GM18873 (cell line): ENCODE results near the gene ATXN7.

Source experiments
- ATAC-seq: cut with Tn5 transposase; IDR thresholded peaks from one replicate; pipeline ENCODE4 v1.9.1; 2021; ENCODE audit warnings: mild to moderate bottlenecking, moderate library complexity, moderate number of reproducible peaks; ENCODE audit not compliant: unreplicated experiment, low FRiP score

ATXN7 gene

DNA sequence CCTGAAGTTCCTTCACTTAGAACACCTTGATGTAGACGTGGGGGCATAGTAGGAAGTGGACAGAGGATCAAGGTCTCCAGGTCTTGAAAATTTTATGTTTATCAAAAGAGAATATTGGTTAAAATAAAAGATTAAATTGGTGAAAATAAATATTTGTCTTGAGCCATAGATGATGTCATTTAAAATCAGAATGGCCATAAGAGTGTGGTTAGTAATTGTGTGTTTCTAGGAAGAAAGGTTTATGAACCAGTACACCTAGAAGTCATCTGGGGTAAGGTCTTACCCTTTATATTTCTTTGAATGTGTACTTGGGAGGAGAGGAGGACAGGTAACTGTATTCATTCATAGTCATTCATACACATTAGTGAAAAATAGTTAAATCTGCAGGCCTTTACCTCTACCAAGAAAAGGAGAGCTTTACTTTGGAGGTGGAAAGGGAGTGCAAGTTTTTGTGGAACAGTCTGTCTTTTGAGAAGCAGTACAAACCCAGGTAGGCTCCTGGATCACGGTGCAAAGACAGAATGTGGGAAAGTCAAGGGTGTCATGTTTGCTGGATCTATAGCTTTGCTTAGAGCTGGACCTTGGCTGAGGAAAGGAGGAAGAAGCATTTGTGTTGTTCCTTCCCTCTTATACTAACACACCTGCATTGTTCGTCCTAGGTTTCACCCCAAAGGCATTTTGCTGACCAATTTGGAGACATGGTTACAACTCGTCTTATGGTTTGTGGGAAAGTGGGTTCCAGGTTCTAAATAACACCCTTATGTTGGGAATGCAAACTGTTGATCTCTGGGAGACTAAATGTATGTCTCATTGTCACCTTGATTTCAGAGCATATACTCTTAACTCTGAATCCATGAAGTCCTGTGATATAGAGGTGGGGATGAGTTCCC, 42.3 kb downstream of the ATXN7 start:
- ATAC-seq = no peak

DNA sequence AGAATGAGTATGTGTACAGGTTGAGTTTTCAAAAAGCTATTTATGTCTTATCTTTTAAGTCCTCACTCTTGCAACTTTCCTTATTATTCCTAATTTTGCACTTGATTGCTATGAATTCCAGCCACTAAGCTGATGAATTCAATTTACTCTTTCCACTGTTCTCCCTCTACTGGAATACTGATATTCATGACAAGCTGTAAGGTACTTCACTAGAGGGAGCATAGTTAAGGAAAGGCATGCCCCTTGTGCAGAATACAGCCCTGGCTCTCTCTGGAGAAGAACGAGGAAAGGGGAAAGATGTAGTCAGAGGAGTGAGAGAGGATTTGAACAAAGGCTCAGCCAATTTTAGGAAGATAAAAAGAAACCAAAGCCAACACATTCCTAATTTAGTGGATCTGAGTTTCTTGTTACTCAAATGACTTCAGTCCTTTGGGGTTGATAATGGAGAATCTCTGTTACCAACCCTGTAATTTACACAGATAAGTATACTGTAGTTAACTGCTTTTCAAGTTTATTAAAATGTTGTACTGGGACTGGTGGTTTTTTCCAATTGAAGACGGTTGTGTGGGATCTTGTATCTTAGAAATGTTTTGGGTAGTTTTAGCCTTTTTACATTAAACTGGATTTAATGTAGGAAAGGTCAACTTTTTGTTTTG, 44.5 kb downstream of the ATXN7 start:
- no peak for ATAC-seq

DNA sequence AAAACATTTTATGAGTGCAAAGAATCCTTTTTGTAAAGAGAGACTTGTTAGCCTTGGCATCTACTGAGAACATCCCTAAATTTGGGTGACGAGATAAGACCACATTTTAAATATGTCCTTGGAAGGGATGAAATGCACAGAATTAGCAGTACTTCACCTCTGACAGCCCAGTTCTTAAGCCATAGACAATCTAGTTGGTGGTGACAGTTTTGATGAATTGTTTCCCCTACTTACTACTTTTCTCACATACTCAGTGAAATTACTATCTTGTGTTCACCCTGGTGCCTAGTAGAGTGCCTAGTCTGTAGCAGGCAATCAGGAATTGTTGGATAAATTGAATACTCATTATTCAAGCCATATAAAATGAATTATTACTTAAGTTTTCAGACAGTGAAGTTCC, 45.1 kb downstream of the ATXN7 start:
- no peak for ATAC-seq

DNA sequence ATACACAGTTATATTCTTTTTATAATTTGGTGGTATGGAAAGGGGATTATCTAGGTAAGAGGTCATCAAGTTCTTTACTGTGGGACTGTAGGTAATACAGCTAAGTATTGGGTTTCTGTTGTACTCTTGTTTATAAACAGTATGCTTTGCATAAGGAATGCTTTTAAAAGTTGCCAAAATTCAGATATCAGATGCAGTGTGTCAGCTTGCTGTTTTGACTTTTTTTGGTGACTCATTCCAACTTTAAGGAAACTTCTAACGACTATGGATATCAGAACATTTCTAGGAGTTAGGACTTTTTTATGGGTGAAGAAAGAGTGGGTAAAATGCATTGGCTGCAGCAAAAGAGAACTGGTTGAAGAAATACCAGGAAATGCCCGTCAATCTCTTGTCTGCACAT, 45.8 kb downstream of the ATXN7 start:
- ATAC-seq = no peak

DNA sequence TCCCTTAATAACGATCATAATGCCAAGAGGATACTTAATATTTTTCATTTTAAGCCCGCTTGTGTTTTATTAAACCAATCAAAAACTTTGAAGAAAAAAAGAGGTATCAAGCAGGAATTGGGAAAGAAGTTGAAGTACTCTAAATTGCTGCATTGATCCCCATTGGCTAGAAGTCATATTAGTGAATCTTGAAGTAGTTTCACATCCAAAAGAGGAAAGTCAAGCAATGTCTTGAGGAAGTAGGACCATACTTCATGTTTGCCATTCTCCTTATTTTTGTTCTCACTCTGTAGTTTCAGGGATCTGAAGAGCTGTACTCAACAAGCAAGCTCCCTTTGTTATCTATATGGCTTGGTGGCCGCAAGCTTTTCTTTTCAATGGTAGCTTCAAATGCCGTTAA, 46.3 kb downstream of the ATXN7 start:
- ATAC-seq = no peak

DNA sequence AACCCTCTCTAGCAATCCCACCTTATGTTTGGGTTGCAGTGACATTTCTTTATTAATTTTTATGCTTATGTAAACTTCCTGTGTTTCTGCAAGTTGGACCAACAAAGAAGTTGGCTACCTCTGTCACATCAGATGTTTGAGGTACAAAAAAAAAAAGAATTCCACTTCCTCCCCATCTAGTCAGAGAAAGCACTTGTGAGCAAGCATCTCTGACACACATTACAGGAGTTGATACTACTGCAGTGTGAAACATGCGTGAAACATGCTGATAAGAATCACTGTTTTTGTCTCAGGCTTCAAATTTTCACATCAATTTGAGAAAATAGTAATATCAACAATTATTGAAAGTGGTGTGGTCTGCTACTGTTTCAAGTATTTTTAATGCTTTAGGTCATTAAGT, 47.2 kb downstream of the ATXN7 start:
- ATAC-seq = no peak

DNA sequence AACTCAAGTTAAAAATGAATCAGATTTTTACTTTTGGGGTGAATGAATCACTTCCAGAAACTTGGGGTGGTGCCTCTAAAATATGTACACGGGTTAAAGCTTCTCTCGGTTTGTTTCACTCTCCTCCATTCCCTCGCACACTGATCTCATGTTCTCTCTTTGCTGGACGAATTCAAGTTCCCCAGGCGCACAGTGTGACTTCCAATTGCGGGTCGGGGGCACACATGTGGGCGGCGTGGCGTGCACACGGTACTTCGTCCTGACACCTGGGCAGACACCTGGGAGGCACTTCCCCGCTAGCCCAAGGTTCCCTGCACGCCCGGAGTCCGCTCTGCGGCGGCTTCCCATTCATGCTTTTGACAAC, 47.8 kb downstream of the ATXN7 start:
- peak; percentile 23 for ATAC-seq

DNA sequence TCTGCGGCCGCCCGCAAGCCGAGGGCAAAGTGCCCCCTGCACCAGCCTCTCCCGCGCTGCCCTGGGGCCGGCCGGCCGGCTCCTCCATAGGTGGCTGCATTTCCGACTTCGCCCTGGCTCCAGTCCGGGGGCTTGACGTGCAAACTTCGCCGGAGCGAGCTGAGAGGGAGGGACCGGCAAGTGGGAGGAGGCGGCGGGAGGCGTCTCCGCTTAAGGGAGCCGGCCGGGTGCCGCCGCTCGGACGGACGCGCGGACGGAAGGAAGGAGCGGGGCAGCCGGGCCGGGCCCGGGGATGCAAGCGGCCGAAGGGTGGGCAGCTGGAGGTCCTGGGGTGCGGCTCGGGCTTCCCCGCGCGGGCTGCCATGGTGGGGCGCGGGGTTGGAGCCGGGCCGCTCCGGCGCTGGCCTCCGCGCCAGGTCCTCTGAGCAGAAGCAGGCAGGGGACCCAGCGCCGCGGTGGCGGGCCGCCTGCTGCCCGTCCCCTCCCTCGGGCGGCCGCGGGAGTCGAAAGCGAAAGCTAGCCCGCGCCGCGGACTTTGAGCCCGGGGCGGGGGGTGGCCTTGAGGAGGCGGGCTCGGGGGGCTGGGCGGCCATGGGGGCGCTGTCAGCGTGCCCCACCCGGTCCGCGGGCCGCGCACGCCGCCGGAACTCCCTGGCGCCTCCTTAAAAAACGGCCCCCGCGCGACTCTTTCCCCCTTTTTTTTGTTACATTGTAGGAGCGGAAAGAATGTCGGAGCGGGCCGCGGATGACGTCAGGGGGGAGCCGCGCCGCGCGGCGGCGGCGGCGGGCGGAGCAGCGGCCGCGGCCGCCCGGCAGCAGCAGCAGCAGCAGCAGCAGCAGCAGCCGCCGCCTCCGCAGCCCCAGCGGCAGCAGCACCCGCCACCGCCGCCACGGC, 48.5 kb downstream of the ATXN7 start, which contains the start of gene SCAANT1:
Gene SCAANT1, minus strand, starts transcription at position 511 of the 895 bp plus-strand sequence.
- peak; percentile 79 for ATAC-seq

DNA sequence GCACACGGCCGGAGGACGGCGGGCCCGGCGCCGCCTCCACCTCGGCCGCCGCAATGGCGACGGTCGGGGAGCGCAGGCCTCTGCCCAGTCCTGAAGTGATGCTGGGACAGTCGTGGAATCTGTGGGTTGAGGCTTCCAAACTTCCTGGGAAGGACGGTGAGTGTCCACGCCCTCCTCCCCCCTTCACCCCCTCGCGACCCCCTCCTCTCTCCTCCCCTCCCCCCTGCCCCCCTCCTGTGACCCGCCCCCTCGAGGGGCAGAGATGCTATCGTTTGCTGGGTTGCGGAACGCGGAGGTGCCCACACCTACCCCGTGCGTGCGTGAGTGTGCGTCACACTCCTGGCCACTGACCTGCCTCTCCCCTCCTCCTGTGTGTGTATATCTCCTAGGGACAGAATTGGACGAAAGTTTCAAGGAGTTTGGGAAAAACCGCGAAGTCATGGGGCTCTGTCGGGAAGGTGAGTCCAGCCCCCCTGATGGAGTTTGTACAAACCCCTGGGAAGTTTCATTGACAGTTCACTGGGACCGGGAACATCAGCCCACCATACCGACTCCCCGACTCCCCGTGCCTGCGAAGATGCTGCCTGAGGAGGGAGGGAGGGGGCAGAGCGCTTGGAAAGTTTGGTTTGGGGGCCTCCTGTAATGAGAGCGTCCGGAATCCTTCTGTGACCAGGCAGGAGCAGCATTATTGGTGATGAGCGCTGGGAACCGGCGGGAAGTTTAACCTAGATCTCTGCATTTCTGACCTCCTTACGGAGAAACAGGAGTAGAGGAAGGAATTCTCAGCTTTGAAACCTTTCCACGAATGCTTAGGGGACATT, 49.3 kb downstream of the ATXN7 start:
- no peak for ATAC-seq

DNA sequence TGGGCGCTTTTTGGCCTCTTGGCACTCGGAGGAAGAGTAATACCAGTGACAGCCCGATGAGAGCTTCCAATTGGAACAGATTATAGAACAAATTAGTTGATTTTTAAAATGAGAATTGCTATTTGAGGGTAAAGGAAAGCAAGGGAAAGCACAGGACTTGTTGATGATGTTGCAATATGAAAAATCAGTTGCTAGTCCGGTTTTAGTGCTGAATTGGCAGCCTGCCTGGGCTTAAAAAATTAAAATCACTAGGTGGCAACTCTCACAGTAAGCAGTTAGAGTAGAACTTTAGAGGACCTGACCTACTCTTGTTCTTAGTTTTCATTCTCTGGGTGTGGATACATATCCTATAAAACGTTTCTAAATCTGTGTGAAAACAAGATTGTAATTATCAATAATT, 50.6 kb downstream of the ATXN7 start:
- no peak for ATAC-seq

DNA sequence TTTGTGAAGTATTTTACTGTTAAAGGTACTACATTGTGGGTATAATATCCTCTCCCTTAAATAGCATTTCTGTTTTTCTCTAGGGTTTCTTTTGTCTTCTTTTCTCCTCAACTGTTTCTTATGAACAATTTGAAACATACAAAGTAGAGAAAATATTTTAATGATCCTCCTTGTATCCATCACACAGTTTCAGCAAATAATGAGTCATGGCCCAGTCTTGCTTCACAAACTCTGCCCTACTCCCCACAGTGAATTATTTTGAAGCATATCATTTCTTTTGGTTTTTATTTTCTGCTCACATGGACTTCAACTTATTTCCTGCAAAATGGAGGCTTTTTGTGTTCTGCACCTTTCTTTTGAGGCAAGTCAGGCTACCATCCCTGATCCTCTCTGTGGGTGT, 54.7 kb downstream of the ATXN7 start:
- no peak for ATAC-seq

DNA sequence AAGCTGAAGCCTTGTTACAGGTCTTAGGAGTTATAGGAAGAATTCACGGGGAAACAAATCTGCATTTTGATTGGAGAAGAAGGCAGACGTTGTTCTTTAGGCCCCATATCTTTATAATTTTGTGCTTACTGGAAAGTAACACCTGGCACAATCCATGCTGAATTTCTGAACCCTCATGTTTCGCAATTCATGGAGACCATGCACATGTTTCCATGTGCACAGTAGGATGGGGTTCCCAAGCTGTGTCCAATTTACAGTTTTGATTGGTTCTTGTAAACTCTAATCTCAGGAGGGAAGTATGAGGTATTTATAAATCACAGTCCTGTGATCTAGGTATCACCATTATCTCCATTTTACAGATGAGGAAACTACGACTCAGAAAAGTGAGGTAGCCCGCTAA, 56.3 kb downstream of the ATXN7 start:
- ATAC-seq = no peak

DNA sequence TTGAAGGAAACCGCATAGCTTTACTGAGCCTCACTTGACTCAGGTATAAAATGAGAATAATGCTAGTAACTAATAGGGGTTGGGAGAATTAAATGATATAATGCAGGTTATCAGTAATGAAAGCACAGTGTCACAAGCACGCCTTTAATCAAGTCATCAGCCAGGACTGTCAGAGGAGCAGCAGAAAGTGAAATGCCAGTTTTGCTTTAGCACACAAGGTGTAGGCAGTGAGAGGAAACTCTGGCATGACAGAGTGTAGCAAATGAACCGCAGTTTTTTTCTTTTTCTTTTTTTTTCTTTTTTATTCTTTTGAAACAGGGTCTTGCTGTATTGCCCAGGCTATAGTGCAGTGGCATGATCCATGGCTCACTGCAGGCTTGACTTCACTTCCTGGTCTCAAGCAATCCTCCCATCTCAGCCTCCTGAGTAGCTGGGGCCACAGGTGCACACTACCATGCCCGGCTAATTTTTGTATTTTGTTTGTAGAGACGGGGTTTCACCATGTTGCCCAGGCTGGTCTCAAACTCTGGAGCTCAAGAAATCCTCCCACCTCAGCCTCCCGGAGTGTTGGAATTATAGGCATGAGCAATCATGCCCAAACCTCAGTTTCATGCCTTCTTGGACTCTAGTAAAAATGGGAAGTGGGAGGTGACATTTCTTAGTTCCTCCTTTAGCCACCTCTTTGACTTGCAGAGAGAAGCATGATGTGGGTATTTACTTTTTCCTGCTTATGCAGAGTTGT, 58.2 kb downstream of the ATXN7 start:
- peak; percentile 78 for ATAC-seq

DNA sequence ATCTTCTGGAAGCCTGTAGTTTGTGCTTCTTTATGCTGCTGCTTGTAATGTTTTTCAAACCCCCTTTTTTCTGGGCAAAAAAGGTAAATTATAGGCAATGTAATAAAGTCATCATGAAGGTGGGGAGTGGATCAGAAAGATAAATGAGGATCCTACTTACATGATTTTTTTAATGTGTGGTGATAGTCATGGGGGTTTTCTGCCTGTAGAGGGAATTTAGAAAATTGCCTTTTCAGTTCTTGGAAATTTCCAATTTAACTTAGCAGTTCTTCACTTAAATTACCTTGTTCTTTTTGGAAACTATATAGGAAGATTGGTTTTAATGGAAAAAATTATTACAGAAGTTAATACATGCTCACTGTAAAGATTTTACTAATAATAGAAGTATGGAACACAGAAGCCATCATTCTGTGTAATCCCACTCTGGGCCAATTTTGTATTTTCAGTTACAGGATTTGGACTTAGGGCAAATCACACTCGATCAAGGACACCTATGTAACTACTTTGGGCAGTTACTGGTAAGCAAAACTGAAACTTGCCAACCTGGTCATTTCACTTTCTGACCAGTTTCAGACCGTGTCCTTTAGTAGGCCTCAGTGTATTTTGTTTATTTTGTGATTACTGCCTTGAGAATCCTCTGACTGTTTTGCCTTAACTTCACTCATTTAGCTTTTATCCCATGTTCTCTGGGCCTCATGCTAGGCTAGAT, 59.0 kb downstream of the ATXN7 start:
- no peak for ATAC-seq

DNA sequence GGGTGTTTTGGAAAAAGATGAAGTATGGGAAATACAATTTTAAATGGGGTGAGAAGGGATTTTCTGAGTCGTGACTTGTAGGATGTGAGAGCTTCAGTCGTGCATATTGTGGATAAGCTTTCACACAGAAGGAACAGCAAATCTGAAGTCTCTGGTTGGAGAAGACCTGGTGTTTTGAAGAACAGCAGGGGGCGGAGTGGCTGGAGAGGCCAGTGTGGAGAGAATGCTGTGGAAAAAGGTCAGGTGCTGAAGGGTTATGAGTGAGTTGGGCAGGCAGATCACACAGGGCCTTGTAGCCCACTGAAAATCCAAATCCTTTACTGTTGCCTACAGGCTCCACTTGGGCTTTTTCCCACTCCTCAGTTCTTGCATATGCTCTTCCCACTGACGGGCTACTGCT, 62.6 kb downstream of the ATXN7 start:
- no peak for ATAC-seq

DNA sequence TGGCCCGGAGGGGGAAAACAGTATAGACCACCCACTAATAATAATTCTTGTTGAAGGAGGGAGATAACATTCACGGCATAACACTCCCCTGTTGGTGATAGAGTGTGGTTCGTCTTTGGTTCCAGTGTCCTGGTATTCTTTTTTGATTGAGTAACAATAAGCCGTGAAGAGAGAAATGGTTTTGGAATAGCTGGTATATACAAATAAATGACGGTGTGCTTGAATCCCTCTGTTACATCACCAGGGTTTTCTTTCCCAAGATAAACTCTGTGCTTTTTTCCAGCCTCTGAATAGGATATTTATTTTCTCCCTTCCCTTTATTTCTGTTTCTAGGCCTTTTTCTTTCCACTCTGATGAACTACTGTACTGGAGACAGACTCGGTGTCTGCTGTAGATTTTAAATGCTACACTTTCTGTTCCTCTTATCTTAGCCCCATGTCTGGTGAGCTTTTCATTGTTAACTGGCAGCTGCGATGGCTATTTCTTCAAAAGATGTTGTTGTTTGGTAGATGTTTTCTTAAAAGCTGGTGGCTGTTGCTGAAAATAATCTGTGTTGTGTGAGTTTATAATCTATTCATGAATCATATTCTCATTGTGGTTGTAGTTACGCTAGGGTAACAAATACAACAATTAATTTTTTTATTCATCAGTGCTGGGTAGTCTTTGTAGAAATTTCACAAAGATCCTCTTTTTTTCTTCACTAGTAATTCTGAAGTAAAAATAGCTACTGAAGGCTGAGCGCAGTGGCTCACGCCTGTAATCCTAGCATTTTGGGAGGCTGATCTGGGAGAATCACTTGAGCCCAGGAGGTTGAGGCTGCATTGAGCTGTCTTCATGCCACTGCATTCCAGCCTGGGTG, 64.0 kb downstream of the ATXN7 start:
- peak; percentile 64 for ATAC-seq

DNA sequence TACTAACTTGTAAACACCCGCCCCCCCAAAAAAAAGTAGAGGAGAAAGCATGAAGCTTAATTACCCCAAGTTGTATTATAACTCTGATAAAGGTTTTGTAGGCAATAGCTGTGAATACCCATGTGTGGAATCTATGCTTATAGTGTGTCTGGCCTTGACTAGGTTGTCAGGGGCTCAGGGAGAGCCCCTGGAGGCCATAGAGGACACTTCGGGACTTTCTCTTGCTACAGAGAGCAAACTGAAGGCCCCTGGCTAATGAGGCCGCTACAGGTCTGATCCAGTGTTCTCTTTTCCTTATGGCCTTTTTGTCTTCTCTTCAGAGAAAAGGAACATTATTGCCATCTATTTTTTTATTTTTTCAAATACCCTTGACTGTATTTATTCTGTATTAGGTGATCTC, 67.6 kb downstream of the ATXN7 start:
- no peak for ATAC-seq
